Heart left ventricle (tissue), 13 donors: Measurements from ENCODE around the gene ENTR1.

Source experiments
- CTCF ChIP-seq, 12 donors: fragments of 200-600 bp; sonication (generic) in 4 of 12; IDR thresholded peaks; one replicate each; pipeline versions ENCODE4 v1.5.0 to v1.8.0; 2018 to 2022; ENCODE audit warnings: antibody characterized with exemption in 12 of 12, mild to moderate bottlenecking in 5 of 12
- POLR2A ChIP-seq, 2 donors: fragments of 450-650 bp; IDR thresholded peaks; one replicate each; pipeline ENCODE4 v1.6.1; 2017; ENCODE audit warnings: antibody characterized with exemption in 2 of 2, mild to moderate bottlenecking in 2 of 2, moderate library complexity in 2 of 2
- donor health status: ischemic (EF 13 %, LVEDD 7.1; RV severe dilation, severe dysfunction).
- donor health status: DM: no; HTN: yes; CAD: no.
- donor health status: DM: no; HTN: no; CAD: no.
- donor health status: ischemic (EF 25% LVEDD 6.9; RV normal size, moderate dysfunction).
- donor health status: ischemic (EF 25% LVEDD 5.7; RV mildly dilated, moderate dysfunction).
- donor health status: ischemic (EF 35%, LVEDD 5.7; RV mildly dilated, moderate dysfunction).
- donor health status: nonischemic (EF 11% LVEDD 7.7; RV severe dilation, severe dysfunction).
- donor health status: DM: yes; HTN: yes; CAD: no.
- donor health status: PGD.
- donor health status: ischemic (EF 29% LVEDD 5.4; RV normal size, mild dysfunction).
- donor health status: nonischemic (EF 23%, LVEDD 6.1; RV moderate dilation, normal function).

DNA sequence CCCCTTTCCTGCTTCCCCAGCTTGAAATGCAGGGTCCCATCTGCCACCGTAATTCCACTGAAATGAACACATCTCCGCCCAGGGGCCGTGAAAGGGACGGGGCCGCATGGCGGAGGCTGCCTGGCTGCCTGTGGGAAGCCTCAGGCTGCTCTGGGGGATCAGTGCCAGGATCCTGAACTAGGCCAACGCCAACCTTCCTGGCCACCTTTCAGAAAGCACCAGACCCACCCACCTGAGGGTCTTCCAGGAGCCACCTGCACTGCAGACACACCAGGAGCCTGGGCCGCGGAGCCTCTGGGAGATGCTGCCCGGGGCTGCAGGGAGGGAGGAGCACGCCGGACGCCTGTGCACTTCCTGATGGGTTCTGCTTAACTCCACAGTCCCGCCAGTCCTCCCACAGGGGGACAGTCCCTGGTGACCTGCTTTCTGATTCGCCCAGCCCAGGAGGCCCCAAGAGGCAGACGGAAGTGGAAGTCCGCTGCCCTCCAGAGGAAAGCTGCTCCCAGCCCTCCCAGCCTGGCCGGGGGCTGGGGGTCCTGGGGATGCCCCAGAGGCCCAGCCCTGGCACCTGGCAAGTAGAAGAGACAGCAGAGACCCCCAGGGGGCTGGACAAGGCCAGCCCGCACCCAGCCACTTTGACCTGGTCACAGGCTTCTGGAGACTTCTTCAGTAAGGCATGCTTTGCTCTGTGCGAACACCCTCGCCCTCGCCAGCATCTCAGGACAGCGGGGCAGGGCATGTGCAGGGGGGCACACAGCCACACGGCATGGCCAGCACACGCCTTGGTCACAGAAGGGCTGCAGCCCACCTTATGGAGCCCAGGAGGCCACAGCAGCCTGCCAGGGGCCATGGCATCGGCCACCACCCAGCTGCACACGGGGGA, 36.9 kb downstream of the ENTR1 start, which contains the start of gene CARD9:
- TF ChIP-seq CTCF (IDR thresholded peaks at IDR 0.05) (no peak), POLR2A (IDR thresholded peaks at IDR 0.05) (no peak)
